Activated CD4-positive, CD25-positive, alpha-beta regulatory T cell treated with anti-CD3 and anti-CD28 coated beads, Interleukin-2, amount 50 U/mL, for 16 hours (primary cell): ENCODE data around the gene CAMKMT.
"Not testable (repeated sequence)": the region's sequence is repeated elsewhere in the genome, so short reads cannot be mapped to it uniquely, and the experiment has no call there.

Experiments used
- DNase-seq: peaks from one replicate; pipeline ENCODE4 v3.0.0-alpha.2; 2020; ENCODE audit warnings: low read depth, low spot score

The CAMKMT gene

GRCh38 chr2:44549856-44550255 lies 188.1 kb downstream of the CAMKMT start:
- DNase-seq: no peak

GRCh38 chr2:44550561-44550960 lies 188.8 kb downstream of the CAMKMT start:
- no peak for DNase-seq

GRCh38 chr2:44551497-44551896 lies 189.8 kb downstream of the CAMKMT start:
- no peak for DNase-seq

GRCh38 chr2:44553456-44553855 lies 191.7 kb downstream of the CAMKMT start:
- DNase-seq: no peak

- DNase-seq: no peak
Measured at GRCh38 chr2:44555700-44556099, 194.0 kb downstream of the CAMKMT start.

- DNase-seq: no peak
Measured at GRCh38 chr2:44559108-44559507, 197.4 kb downstream of the CAMKMT start.

- no peak for DNase-seq
Measured at GRCh38 chr2:44560352-44560751, 198.6 kb downstream of the CAMKMT start.

- DNase-seq: no peak
Measured at GRCh38 chr2:44560941-44561340, 199.2 kb downstream of the CAMKMT start.

GRCh38 chr2:44562737-44563136 lies 201.0 kb downstream of the CAMKMT start:
- no peak for DNase-seq

GRCh38 chr2:44564752-44565151 lies 203.0 kb downstream of the CAMKMT start:
- DNase-seq: no peak

GRCh38 chr2:44566059-44566458 lies 204.3 kb downstream of the CAMKMT start:
- no peak for DNase-seq

- no peak for DNase-seq
Measured at GRCh38 chr2:44569491-44569890, 207.7 kb downstream of the CAMKMT start.

- DNase-seq: no peak
Measured at GRCh38 chr2:44570271-44570670, 208.5 kb downstream of the CAMKMT start.

- no peak for DNase-seq
Measured at GRCh38 chr2:44570777-44571176, 209.0 kb downstream of the CAMKMT start.

GRCh38 chr2:44572196-44572900 lies 210.6 kb downstream of the CAMKMT start:
- DNase-seq: no peak

GRCh38 chr2:44573996-44574395 lies 212.2 kb downstream of the CAMKMT start:
- no peak for DNase-seq

- no peak for DNase-seq
Measured at GRCh38 chr2:44578471-44579093, 216.8 kb downstream of the CAMKMT start.

- DNase-seq: no peak
Measured at GRCh38 chr2:44579115-44579836, 217.5 kb downstream of the CAMKMT start.

GRCh38 chr2:44579837-44580230 lies 218.1 kb downstream of the CAMKMT start:
- DNase-seq: no peak

GRCh38 chr2:44580875-44581515 lies 219.2 kb downstream of the CAMKMT start:
- no peak for DNase-seq

- no peak for DNase-seq
Measured at GRCh38 chr2:44582363-44583008, 220.7 kb downstream of the CAMKMT start.

- DNase-seq: not testable (repeated sequence)
Measured at GRCh38 chr2:44595615-44596014, 233.9 kb downstream of the CAMKMT start.
